ENCODE measurements around the gene ZNF280D.

GRCh38 chr15:56602253-56602652 lies 131.1 kb downstream of the ZNF280D start:
- TF ChIP-seq CTCF (IDR thresholded peaks at IDR 0.05; ENCODE audit: low read depth, low read length) = no peak
- no peak for TF ChIP-seq EZH2phosphoT487 (IDR thresholded peaks at IDR 0.05; ENCODE audit: low read depth)

Measured in OCI-LY3 (cell line).